Psoas muscle (tissue), 8 donors: Measurements from ENCODE around the gene CPLANE1. TPM values are rescaled to one million over a fixed set of nuclear protein-coding genes. Genes with fewer than 3 reads are reported as not detected.
"Not testable (repeated sequence)": the region's sequence is repeated elsewhere in the genome, so short reads cannot be mapped to it uniquely, and the experiment has no call there.

Experiments
- ATAC-seq, 4 donors: fragments of 200-7000 bp; cut with Tn5 transposase; one replicate each; pipeline ENCODE4 v1.9.1; 2020; ENCODE audit warnings: moderate library complexity in 3 of 4, mild to moderate bottlenecking in 2 of 4
- DNase-seq, 2 donors: peaks; one replicate each; pipeline ENCODE4 v3.0.0-alpha.2; 2020
- H3K27ac ChIP-seq: fragments of 200-600 bp; one replicate; pipeline ENCODE4 v1.8.0; 2022
- H3K27me3 ChIP-seq, 3 donors: fragments of 200-600 bp in 1 of 3; one replicate each; pipeline versions ENCODE4 v1.6.1 to v1.8.0; 2013 to 2022; ENCODE audit warnings: low read length in 2 of 3, mild to moderate bottlenecking in 2 of 3, moderate library complexity in 1 of 3; ENCODE audit not compliant: insufficient read depth in 3 of 3
- H3K36me3 ChIP-seq, 2 donors: fragments of 200-600 bp in 1 of 2; one replicate each; pipeline versions ENCODE4 v1.6.1 to v1.8.0; 2013 to 2022; ENCODE audit warnings: low read depth in 1 of 2, mild to moderate bottlenecking in 1 of 2, moderate library complexity in 1 of 2; ENCODE audit not compliant: insufficient read depth in 1 of 2
- H3K4me1 ChIP-seq: fragments of 200-600 bp; one replicate; pipeline ENCODE4 v1.8.0; 2022
- H3K4me3 ChIP-seq: fragments of 200-600 bp; one replicate; pipeline ENCODE4 v1.8.0; 2022; ENCODE audit warnings: mild to moderate bottlenecking
- H3K9me3 ChIP-seq: fragments of 200-600 bp; one replicate; pipeline ENCODE4 v1.8.0; 2022
- WGBS, 3 donors: extraction: QIAGEN DNeasy Blood & Tissue Kit; methylation state at CpG; one replicate each; pipeline versions ENCODE4 v1.1.6 to v1.1.7; 2013; 5-methylcytosine and 5-hydroxymethylcytosine counted together
- intact Hi-C, 2 donors: fragments of 100-400 bp; cut with DNase I; formaldehyde crosslinking; loops; one replicate each; pipeline versions ENCODE4 v1.11.0 to v1.14.2; 2022
- polyA plus RNA-seq, 3 donors: library from polyadenylated mRNA; stranded (reverse); fragments of 200-250 nt; gene quantifications; one replicate each; pipeline ENCODE4 v1.2.3, GENCODE V29; 2013
- total RNA-seq, 4 donors: library from RNA; stranded (reverse); fragmentation: NEBNext Ultra II Directional in 2 of 4; extraction: Animal tissue kit (Norgen Biotek cat#: 25700) in 2 of 4; gene quantifications; one replicate each; pipeline versions ENCODE4 v1.2.1 to v1.2.4, GENCODE V29; 2021 to 2023
- TF ChIP-seq, protein P1 (sequence below): fragments of 200-600 bp; IDR thresholded peaks from one replicate; pipeline ENCODE4 v1.8.0; 2022; ENCODE audit warnings: antibody characterized with exemption
- donor health status: healthy with polysubstance abuse.
- donor health status: DM: no; HTN: no; CAD: no; lungs with moderate emphysema.
- donor health status: Bipolar disorder and iron deficiency.
- donor health status: healthy.
- donor health status: DM: yes; HTN: yes; CAD: no.
- donor health status: DM: no; HTN: no; CAD: no.
- donor health status: DM: no; HTN: no; CAD: no.
- donor health status: DM: yes; HTN: yes; CAD: no.

The CPLANE1 gene
- total and polyA plus RNA-seq, 7 donors, result 1.4 to 12.1 (median 6.0) TPM

DNA sequence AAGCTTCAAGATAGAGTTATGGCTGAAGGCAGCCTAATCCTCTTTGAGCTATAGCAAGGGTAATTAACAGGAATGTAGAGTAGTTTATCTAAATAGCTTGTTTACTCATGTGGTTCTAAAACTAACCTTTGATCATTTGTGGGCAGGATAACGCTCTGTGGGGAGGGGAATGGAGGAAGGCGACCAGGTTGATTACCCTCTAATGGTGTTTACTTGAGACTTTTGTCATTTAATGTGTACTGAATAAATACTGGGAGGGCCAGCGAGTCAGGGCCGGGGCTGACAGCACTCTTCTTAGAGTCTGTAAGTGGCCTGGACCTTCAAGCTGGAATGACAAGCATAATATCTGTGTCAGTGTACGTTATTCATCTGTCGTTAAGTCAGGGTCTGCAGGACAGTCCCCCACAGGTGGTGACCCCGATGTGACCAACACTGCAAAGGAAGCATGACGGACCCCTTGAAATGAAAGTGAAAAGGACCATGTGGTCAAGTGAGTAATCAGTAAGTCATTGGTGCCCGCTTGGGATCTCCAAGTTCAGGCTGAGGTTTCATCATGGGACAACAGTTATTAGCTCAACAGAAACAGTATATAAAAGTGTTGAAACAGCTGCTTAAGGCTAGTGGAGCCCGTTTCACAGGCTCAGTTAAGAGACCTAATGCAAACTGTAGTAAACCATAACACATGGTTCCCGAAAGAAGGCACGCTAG lies 162.6 kb downstream of the CPLANE1 start:
- Histone ChIP-seq H3K27ac (no peak overlapping the region), H3K4me1 (no peaks in the 10 kb centered on the region), H3K4me3 (no peak overlapping the region), H3K36me3 (no peaks in the 10 kb centered on the region), H3K27me3 (no peaks in the 10 kb centered on the region), H3K9me3 (no peaks in the 10 kb centered on the region)
- ATAC-seq (no peak), DNase-seq (no peak)
- TF ChIP-seq, protein P1, sequence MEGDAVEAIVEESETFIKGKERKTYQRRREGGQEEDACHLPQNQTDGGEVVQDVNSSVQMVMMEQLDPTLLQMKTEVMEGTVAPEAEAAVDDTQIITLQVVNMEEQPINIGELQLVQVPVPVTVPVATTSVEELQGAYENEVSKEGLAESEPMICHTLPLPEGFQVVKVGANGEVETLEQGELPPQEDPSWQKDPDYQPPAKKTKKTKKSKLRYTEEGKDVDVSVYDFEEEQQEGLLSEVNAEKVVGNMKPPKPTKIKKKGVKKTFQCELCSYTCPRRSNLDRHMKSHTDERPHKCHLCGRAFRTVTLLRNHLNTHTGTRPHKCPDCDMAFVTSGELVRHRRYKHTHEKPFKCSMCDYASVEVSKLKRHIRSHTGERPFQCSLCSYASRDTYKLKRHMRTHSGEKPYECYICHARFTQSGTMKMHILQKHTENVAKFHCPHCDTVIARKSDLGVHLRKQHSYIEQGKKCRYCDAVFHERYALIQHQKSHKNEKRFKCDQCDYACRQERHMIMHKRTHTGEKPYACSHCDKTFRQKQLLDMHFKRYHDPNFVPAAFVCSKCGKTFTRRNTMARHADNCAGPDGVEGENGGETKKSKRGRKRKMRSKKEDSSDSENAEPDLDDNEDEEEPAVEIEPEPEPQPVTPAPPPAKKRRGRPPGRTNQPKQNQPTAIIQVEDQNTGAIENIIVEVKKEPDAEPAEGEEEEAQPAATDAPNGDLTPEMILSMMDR, result no peak
- intact Hi-C loops, result no loop called here
- WGBS, 3 donors, result 70 to 79% (median 74%) methylated on average over 12 of the region's 12 CpGs

DNA sequence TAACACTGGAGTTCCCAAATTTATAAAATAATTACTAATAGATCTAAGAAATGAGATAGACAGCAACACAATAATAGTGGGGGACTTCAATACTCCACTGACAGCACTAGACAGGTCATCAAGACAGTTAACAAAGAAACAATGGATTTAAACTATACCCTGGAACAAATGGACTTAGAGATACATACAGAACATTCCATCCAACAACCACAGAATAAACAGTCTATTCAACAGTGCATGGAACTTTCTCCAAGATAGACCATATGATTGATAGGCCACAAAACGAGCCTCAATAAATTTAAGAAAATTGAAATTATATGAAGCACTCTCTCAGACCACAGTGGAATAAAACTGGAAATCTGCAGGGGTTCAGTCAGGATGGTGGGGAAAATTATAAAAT lies 163.2 kb downstream of the CPLANE1 start:
- WGBS, 3 donors, result 87 to 90% (median 89%) methylated on average over 1 of the region's 1 CpG
- ATAC-seq, H3K27ac ChIP-seq, H3K4me1 ChIP-seq, H3K36me3 ChIP-seq, intact Hi-C loops, H3K27me3 ChIP-seq, DNase-seq, H3K4me3 ChIP-seq, H3K9me3 ChIP-seq: not testable (repeated sequence)

DNA sequence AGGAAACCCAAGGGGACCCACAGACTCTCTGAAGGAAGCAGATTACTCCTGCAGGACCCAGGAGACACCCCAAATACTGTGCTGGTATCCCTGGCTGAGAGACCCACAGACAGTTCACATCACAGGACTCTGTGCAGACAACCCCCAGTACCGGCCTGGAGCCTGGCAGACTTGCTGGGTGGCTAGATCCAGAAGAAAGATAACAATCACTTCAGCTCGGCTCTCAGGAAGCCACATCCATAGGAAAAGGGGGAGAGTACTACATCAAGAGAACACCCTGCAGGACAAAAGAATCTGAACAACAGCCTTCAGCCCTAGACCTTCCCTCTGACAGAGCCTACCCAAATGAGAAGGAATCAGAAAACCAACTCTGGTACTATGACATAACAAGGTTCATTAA lies 166.2 kb downstream of the CPLANE1 start:
- 60 to 72% (median 66%) methylated on average over 2 of the region's 2 CpGs for WGBS, 3 donors
- ATAC-seq, H3K27me3 ChIP-seq, H3K9me3 ChIP-seq, DNase-seq, H3K27ac ChIP-seq, H3K4me1 ChIP-seq, H3K4me3 ChIP-seq, intact Hi-C loops: not testable (repeated sequence)
- H3K36me3 ChIP-seq, result peaks cover 0 to 28% of the 10 kb centered on the region in 2 donors

DNA sequence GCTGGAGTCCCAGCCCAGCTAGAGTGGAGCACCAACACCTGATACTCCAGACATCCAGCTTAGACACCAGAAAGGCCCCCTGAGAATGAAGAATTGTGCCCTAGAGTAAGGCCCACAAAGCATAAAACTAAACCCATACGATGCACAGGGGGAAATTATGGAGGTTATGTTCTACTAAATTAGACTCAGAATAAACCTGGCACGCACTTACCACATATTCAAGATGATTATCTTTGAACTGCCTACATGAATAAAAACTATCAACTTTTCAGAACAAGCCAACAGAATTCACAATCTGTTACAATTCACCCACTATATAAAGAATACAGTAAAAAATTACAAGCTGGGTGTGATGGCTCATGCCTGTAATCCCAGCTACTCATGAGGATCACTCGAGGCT lies 168.5 kb downstream of the CPLANE1 start:
- DNase-seq, result no peak
- H3K9me3 ChIP-seq, result no peaks in the 10 kb centered on the region
- no peak for ATAC-seq
- no peaks in the 10 kb centered on the region for H3K4me1 ChIP-seq
- H3K27me3 ChIP-seq, result no peaks in the 10 kb centered on the region
- no peak overlapping the region for H3K27ac ChIP-seq
- intact Hi-C loops, result no loop called here
- 88 to 94% (median 89%) methylated on average over 3 of the region's 3 CpGs for WGBS, 3 donors
- peaks cover 0 to 30% of the 10 kb centered on the region in 2 donors for H3K36me3 ChIP-seq
- TF ChIP-seq, protein P1, result no peak
- H3K4me3 ChIP-seq, result no peak overlapping the region

DNA sequence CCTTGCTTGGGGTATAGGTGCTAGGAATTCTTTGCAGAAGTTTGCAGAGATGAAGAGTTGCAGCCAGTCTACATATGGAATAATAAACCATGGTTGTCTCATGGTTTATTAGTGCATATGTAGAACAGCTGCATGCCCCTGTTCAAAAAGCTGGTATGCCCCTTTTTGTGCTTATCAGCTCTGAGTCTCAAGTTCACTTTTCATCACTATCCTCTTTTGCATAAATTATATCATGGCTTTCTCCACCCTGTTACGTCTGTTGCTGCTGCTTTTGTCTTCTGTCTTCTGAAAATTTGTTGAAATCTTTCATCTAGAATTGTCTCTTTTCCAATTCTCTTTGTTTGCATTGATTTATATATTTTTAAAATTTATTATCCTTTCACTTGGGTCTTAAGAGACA lies 172.0 kb downstream of the CPLANE1 start:
- DNase-seq (no peak), ATAC-seq (no peak)
- no peaks in the 10 kb centered on the region for H3K9me3 ChIP-seq
- 84 to 92% (median 89%) methylated on average over 1 of the region's 1 CpG for WGBS, 3 donors
- peaks cover 0 to 30% of the 10 kb centered on the region in 2 donors for H3K36me3 ChIP-seq
- TF ChIP-seq, protein P1, result no peak
- H3K27ac ChIP-seq, result no peak overlapping the region
- intact Hi-C loops, result no loop called here
- H3K27me3 ChIP-seq, result no peaks in the 10 kb centered on the region
- no peaks in the 10 kb centered on the region for H3K4me1 ChIP-seq
- no peak overlapping the region for H3K4me3 ChIP-seq
